Measurements from ENCODE around the gene MEI1.

Gene MEI1

GRCh38 chr22:41709341-41709740, 10.0 kb downstream of the MEI1 start:
- Histone ChIP-seq H3K4me2 (ENCODE audit: low read length) (no peak overlapping the region), H3K9ac (ENCODE audit: low read length) (no peak overlapping the region), H3K9me3 (ENCODE audit: insufficient read depth, low read length) (no peaks in the 10 kb centered on the region), H3K27ac (ENCODE audit: low read length) (no peak overlapping the region), H4K20me1 (ENCODE audit: insufficient read depth, low read length) (no peaks in the 10 kb centered on the region), H3K4me3 (ENCODE audit: low read length) (no peak overlapping the region), H3K79me2 (ENCODE audit: low read length) (no peaks in the 10 kb centered on the region), H3K4me1 (ENCODE audit: low read length) (no peaks in the 10 kb centered on the region), H3K36me3 (replicated peaks; ENCODE audit: low read depth, low read length) (no peaks in the 10 kb centered on the region), H2AFZ (ENCODE audit: low read depth, low read length) (no peak overlapping the region), H3K27me3 (ENCODE audit: low read depth, low read length) (no peaks in the 10 kb centered on the region; the same call in 1 of the 2 replicates)
- TF ChIP-seq CTCF (IDR thresholded peaks at IDR 0.05; ENCODE audit: low read depth, low read length) (no peak), EZH2phosphoT487 (IDR thresholded peaks at IDR 0.05; ENCODE audit: low read depth) (no peak)

- H3K27me3 ChIP-seq (ENCODE audit: low read depth, low read length) = peaks cover 3% of the 10 kb centered on the region; the same call in 1 of the 2 replicates
- no peaks in the 10 kb centered on the region for H3K9me3 ChIP-seq (ENCODE audit: insufficient read depth, low read length)
- no peak overlapping the region for H3K4me2 ChIP-seq (ENCODE audit: low read length)
- no peak overlapping the region for H2AFZ ChIP-seq (ENCODE audit: low read depth, low read length)
- H3K4me3 ChIP-seq (ENCODE audit: low read length) = no peak overlapping the region
- H3K9ac ChIP-seq (ENCODE audit: low read length) = no peak overlapping the region
- H3K36me3 ChIP-seq (replicated peaks; ENCODE audit: low read depth, low read length) = no peaks in the 10 kb centered on the region
- H4K20me1 ChIP-seq (ENCODE audit: insufficient read depth, low read length) = no peaks in the 10 kb centered on the region
- H3K27ac ChIP-seq (ENCODE audit: low read length) = no peak overlapping the region
- no peak for TF ChIP-seq EZH2phosphoT487 (IDR thresholded peaks at IDR 0.05; ENCODE audit: low read depth)
- TF ChIP-seq CTCF (IDR thresholded peaks at IDR 0.05; ENCODE audit: low read depth, low read length) = no peak
- H3K79me2 ChIP-seq (ENCODE audit: low read length) = no peaks in the 10 kb centered on the region
- no peaks in the 10 kb centered on the region for H3K4me1 ChIP-seq (ENCODE audit: low read length)
Observed at GRCh38 chr22:41713004-41713403, 13.7 kb downstream of the MEI1 start.

GRCh38 chr22:41722496-41722895, 23.2 kb downstream of the MEI1 start:
- no peak overlapping the region for H3K9ac ChIP-seq (ENCODE audit: low read length)
- H3K9me3 ChIP-seq (ENCODE audit: insufficient read depth, low read length) = no peaks in the 10 kb centered on the region
- no peaks in the 10 kb centered on the region for H4K20me1 ChIP-seq (ENCODE audit: insufficient read depth, low read length)
- H3K4me2 ChIP-seq (ENCODE audit: low read length) = no peak overlapping the region
- no peak overlapping the region for H3K27ac ChIP-seq (ENCODE audit: low read length)
- no peak for TF ChIP-seq EZH2phosphoT487 (IDR thresholded peaks at IDR 0.05; ENCODE audit: low read depth)
- TF ChIP-seq CTCF (IDR thresholded peaks at IDR 0.05; ENCODE audit: low read depth, low read length) = no peak
- H3K36me3 ChIP-seq (replicated peaks; ENCODE audit: low read depth, low read length) = no peaks in the 10 kb centered on the region
- H2AFZ ChIP-seq (ENCODE audit: low read depth, low read length) = no peak overlapping the region
- no peaks in the 10 kb centered on the region for H3K79me2 ChIP-seq (ENCODE audit: low read length)
- H3K27me3 ChIP-seq (ENCODE audit: low read depth, low read length) = peaks cover 15% of the 10 kb centered on the region; the same call in 1 of the 2 replicates
- no peak overlapping the region for H3K4me3 ChIP-seq (ENCODE audit: low read length)
- no peaks in the 10 kb centered on the region for H3K4me1 ChIP-seq (ENCODE audit: low read length)

- no peak overlapping the region for H3K4me3 ChIP-seq (ENCODE audit: low read length)
- H3K9ac ChIP-seq (ENCODE audit: low read length) = no peak overlapping the region
- no peak overlapping the region for H3K27ac ChIP-seq (ENCODE audit: low read length)
- H4K20me1 ChIP-seq (ENCODE audit: insufficient read depth, low read length) = no peaks in the 10 kb centered on the region
- no peaks in the 10 kb centered on the region for H3K36me3 ChIP-seq (replicated peaks; ENCODE audit: low read depth, low read length)
- H2AFZ ChIP-seq (ENCODE audit: low read depth, low read length) = no peak overlapping the region
- H3K9me3 ChIP-seq (ENCODE audit: insufficient read depth, low read length) = no peaks in the 10 kb centered on the region
- no peaks in the 10 kb centered on the region for H3K79me2 ChIP-seq (ENCODE audit: low read length)
- no peak overlapping the region for H3K4me2 ChIP-seq (ENCODE audit: low read length)
- TF ChIP-seq EZH2phosphoT487 (IDR thresholded peaks at IDR 0.05; ENCODE audit: low read depth) (no peak), CTCF (IDR thresholded peaks at IDR 0.05; ENCODE audit: low read depth, low read length) (no peak)
- peaks cover 9% of the 10 kb centered on the region; the same call in 1 of the 2 replicates for H3K27me3 ChIP-seq (ENCODE audit: low read depth, low read length)
- H3K4me1 ChIP-seq (ENCODE audit: low read length) = no peaks in the 10 kb centered on the region
Observed at GRCh38 chr22:41725510-41726110, 26.3 kb downstream of the MEI1 start.

All from OCI-LY3 (cell line).